GM06990 (cell line): ENCODE measurements around the gene BCLAF1.
"Not testable (repeated sequence)": the region's sequence is repeated elsewhere in the genome, so short reads cannot be mapped to it uniquely, and the experiment has no call there.

Experiments
- DNase-seq: peaks from one replicate; pipeline ENCODE4 v3.0.0-alpha.2; 2011; ENCODE audit not compliant: insufficient read length; ENCODE audit errors: extremely low read depth
- H3K27me3 ChIP-seq: replicated peaks from 2 replicates; pipeline ENCODE4 v1.6.0; 2011; ENCODE audit warnings: low read length; ENCODE audit not compliant: control insufficient read depth, insufficient read depth
- H3K36me3 ChIP-seq: 2 replicates; pipeline ENCODE4 v1.5.1; 2011; ENCODE audit warnings: low read length; ENCODE audit not compliant: control insufficient read depth, insufficient read depth
- H3K4me3 ChIP-seq: replicated peaks from 2 replicates; pipeline ENCODE4 v1.5.1; 2011; ENCODE audit warnings: low read depth, mild to moderate bottlenecking, control low read depth, low read length
- TF ChIP-seq, protein P1 (sequence below): IDR thresholded peaks from 2 replicates; pipeline ENCODE4 v1.5.1; 2011; ENCODE audit warnings: low read length, control low read depth, mild to moderate bottlenecking, inconsistent platforms; ENCODE audit not compliant: insufficient read depth, poor library complexity, severe bottlenecking

Gene BCLAF1

DNA sequence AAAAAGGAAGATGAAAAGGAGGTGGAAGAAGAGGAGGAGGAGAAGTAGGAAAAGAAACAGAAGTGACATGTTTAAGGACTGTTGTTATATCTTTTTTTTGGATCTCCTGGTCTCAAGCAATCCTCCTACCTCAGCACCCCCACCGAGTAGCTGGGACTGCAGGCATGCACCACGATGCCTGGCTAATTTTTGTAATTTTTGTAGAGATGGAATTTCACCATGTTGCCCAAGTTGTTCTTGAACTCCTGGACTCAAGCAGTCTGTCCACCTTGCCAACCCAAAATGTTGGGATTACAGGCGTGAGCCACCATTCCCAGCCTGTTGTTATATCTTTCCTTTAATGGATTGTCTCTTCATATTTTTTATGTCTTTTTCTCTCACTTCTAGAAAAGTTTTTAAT is 19.5 kb upstream of the BCLAF1 start:
- no peak overlapping the region for H3K4me3 ChIP-seq
- DNase-seq = no peak
- H3K27me3 ChIP-seq = peaks cover 1% of the 10 kb centered on the region; the same call in 1 of the 2 replicates
- H3K36me3 ChIP-seq = no peaks in the 10 kb centered on the region
- TF ChIP-seq, protein P1, sequence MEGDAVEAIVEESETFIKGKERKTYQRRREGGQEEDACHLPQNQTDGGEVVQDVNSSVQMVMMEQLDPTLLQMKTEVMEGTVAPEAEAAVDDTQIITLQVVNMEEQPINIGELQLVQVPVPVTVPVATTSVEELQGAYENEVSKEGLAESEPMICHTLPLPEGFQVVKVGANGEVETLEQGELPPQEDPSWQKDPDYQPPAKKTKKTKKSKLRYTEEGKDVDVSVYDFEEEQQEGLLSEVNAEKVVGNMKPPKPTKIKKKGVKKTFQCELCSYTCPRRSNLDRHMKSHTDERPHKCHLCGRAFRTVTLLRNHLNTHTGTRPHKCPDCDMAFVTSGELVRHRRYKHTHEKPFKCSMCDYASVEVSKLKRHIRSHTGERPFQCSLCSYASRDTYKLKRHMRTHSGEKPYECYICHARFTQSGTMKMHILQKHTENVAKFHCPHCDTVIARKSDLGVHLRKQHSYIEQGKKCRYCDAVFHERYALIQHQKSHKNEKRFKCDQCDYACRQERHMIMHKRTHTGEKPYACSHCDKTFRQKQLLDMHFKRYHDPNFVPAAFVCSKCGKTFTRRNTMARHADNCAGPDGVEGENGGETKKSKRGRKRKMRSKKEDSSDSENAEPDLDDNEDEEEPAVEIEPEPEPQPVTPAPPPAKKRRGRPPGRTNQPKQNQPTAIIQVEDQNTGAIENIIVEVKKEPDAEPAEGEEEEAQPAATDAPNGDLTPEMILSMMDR = no peak

DNA sequence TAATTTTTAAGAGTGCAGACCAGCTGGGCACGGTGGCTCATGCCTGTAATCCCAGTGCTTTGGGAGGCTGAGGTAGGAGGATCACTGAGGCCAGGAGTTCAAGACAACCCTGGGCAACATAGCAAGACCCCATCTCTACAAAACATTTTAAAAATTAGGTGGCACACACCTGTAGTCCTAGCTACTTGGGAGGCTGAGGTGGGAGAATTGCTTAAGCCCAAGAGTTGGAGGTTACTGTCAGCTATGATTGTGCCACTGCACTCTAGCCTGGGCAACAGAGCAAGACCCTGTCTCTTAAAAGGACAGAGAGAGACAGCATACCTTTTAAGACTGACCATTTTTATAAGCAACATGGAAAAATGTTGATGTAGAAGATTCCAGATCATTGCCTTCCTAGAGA is 18.8 kb upstream of the BCLAF1 start:
- not testable (repeated sequence) for DNase-seq, H3K4me3 ChIP-seq, H3K36me3 ChIP-seq, H3K27me3 ChIP-seq

DNA sequence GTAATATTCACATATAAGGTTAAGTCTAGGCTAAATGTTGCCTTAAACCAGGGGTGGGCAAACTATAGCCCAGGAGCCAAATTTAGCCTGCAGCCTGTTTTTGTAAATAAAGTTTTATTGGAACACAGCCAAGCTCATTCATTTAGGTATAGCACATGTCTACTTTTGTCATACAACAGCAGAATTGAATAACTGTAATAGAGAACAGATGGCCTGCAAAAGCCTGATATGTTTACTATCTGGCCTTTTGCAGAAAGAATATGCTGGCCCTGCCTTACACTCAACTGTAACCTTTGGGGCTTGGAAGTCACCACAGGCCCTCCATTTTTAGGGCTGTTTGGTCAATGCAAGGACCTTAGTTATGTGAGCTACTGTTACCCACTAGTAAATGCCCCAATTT is 17.7 kb upstream of the BCLAF1 start:
- no peak for DNase-seq
- H3K36me3 ChIP-seq = no peaks in the 10 kb centered on the region
- H3K27me3 ChIP-seq = peaks cover 1% of the 10 kb centered on the region; the same call in 1 of the 2 replicates
- TF ChIP-seq, protein P1 = no peak
- no peak overlapping the region for H3K4me3 ChIP-seq

DNA sequence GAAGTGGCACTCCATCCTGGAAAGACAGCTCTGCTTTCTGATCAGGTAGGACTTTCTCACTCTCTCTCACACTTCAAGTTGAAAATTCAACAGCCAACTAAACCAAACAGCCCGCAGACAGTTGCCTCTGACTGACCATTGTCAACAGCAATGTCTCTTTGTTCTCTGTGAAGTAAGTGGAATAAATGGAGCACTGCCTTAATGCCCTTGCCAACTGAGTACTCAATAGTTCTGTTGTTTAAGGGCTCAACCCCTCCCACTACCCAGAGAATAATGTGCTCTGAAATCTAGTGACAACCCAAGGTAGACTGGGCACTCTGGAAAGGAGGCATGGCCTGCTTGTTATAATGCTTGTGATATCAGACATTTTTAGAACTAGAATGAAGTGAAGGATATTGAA is 16.8 kb upstream of the BCLAF1 start:
- Histone ChIP-seq H3K36me3 (no peaks in the 10 kb centered on the region), H3K27me3 (peaks cover 1% of the 10 kb centered on the region; the same call in 1 of the 2 replicates), H3K4me3 (no peak overlapping the region)
- no peak for DNase-seq
- TF ChIP-seq, protein P1 = no peak

DNA sequence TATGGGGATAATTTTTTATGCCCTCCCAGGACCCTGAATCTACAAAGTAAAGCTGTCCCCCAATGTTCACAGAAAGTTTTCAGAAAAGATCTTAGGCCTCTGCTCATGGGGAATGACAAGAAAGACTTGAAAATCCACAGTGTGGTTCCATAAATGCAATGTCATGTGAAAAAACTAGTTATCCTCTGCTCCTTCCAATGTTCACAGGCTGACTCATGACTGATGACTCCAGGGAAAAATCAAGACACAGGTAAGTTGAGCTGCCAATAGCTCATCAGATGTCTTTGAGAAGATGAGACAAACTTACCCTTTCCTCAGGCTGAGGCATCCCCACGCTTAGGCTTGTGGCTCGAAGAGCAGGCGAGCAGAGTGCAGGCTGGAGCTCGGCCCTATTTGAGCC is 14.8 kb upstream of the BCLAF1 start:
- no peak for DNase-seq
- Histone ChIP-seq H3K36me3 (no peaks in the 10 kb centered on the region), H3K4me3 (no peak overlapping the region), H3K27me3 (peaks cover 1% of the 10 kb centered on the region; the same call in 1 of the 2 replicates)
- TF ChIP-seq, protein P1 = no peak

DNA sequence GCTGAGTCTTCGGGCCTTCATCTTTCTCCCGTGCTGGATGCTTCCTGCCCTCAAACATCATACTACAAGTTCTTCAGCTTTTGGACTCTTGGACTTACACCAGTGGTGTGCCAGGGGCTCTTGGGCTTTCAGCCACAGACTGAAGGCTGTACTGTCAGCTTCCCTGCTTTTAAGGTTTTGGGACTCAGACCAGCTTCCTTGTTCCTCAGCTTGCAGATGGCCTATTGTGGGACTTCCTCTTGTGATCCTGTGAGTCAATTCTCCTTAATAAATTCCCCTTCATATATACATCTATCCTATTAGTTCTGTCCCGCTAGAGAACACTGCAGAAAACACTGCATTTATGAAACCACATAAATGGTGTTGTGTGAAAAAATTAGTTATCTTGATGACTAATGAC is 13.9 kb upstream of the BCLAF1 start:
- TF ChIP-seq, protein P1 = no peak
- no peak for DNase-seq
- no peak overlapping the region for H3K4me3 ChIP-seq
- H3K36me3 ChIP-seq = no peaks in the 10 kb centered on the region
- H3K27me3 ChIP-seq = no peaks in the 10 kb centered on the region
